MCF 10A (cell line): Measurements from ENCODE around the gene LIX1L. TPM values are rescaled to one million over a fixed set of nuclear protein-coding genes. Genes with fewer than 3 reads are reported as not detected.

Source experiments
- BruUV-seq: library from RNA; stranded (reverse); fragments of 400-500 nt; replicated peaks from 2 replicates; lab custom pipeline; 2021; lab: Mats Ljungman, UMichigan
- CTCF ChIA-PET: fragments of 300-600 bp; sonication (Branson Sonifier 250); formaldehyde crosslinking; extraction: SDS; loops from one replicate; lab custom pipeline; 2021; ENCODE audit warnings: antibody characterized with exemption, inconsistent platforms; lab: Yijun Ruan, JAX
- POLR2A ChIA-PET: fragments of 300-600, 350-650 bp; sonication (Branson Sonifier 250); formaldehyde crosslinking; extraction: SDS; loops from one replicate; lab custom pipeline; 2020; ENCODE audit warnings: antibody characterized with exemption, inconsistent platforms; lab: Yijun Ruan, JAX
- DNase-seq: peaks from one replicate; pipeline ENCODE4 v3.0.0-alpha.2; 2018; ENCODE audit not compliant: unreplicated experiment
- H3K27ac Mint-ChIP-seq: one replicate; pipeline ENCODE4 v1.8.0; 2022; ENCODE audit warnings: mild to moderate bottlenecking, low read depth, mixed read lengths; ENCODE audit not compliant: unreplicated experiment
- H3K27me3 Mint-ChIP-seq: one replicate; pipeline ENCODE4 v1.8.0; 2022; ENCODE audit warnings: mixed read lengths; ENCODE audit not compliant: insufficient read depth, unreplicated experiment
- H3K36me3 Mint-ChIP-seq: one replicate; pipeline ENCODE4 v1.8.0; 2022; ENCODE audit warnings: mild to moderate bottlenecking, moderate library complexity, mixed read lengths; ENCODE audit not compliant: insufficient read depth, unreplicated experiment
- H3K4me1 Mint-ChIP-seq: one replicate; pipeline ENCODE4 v1.8.0; 2022; ENCODE audit warnings: mixed read lengths; ENCODE audit not compliant: insufficient read depth, unreplicated experiment
- H3K4me3 Mint-ChIP-seq: one replicate; pipeline ENCODE4 v1.8.0; 2022; ENCODE audit warnings: mild to moderate bottlenecking, moderate library complexity, mixed read lengths; ENCODE audit not compliant: unreplicated experiment
- H3K9me3 Mint-ChIP-seq: one replicate; pipeline ENCODE4 v1.8.0; 2022; ENCODE audit warnings: mixed read lengths; ENCODE audit not compliant: unreplicated experiment
- CTCF ChIP-seq: fragments of 200-600 bp; IDR thresholded peaks from one replicate; pipeline ENCODE4 v1.8.0; 2022; ENCODE audit warnings: antibody characterized with exemption, mild to moderate bottlenecking; ENCODE audit not compliant: unreplicated experiment
- intact Hi-C: fragments of 100-400 bp; cut with micrococcal nuclease; formaldehyde crosslinking; loops from 2 replicates; pipeline ENCODE4 v1.14.1; 2022
- total RNA-seq: library from RNA; stranded (reverse); gene quantifications from 2 replicates; pipeline ENCODE4 v1.2.3, GENCODE V29; 2022

LIX1L gene
- total RNA-seq, 1 experiment from 2014 or later = 42.1 TPM

- Mint-ChIP-seq H3K4me1 (peaks cover 24% of the 10 kb centered on the region), H3K27me3 (no peaks in the 10 kb centered on the region), H3K9me3 (no peaks in the 10 kb centered on the region), H3K36me3 (peaks cover 35% of the 10 kb centered on the region), H3K27ac (peak overlapping the region; percentile 57), H3K4me3 (no peak overlapping the region)
- ChIA-PET CTCF (interaction anchor here (0.8 to 13.5 kb wide), 6 partner anchors 9 to 100 kb away, joined by 3 to 617 read pairs (median 34); partner anchors contain the start of genes ANKRD35, NUDT17 and PIAS3), POLR2A (interaction anchor here (0.7 to 13.8 kb wide), 7 partner anchors 11 to 49 kb away, joined by 3 to 284 read pairs (median 5); partner anchors contain the start of genes ANKRD35, PEX11B and PIAS3)
- BruUV-seq = no TSS peak
- no peak for TF ChIP-seq CTCF
- intact Hi-C loops = loop anchor here (5.0 kb wide), 1 partner anchor 55 kb away; the partner anchor contains the start of genes ANKRD34A and POLR3GL
- DNase-seq = no peak
Measured at GRCh38 chr1:145906954-145907753, 50.7 kb downstream of the LIX1L start.

GRCh38 chr1:145901312-145902021 is 56.4 kb downstream of the LIX1L start:
- intact Hi-C loops = no loop called here
- ChIA-PET CTCF (interaction anchor here (0.6 to 21.0 kb wide), 3 partner anchors 9 to 101 kb away, joined by 3 to 617 read pairs (median 17); partner anchors contain the start of gene ITGA10), POLR2A (no interaction called here)
- no peaks in the 10 kb centered on the region for H3K9me3 Mint-ChIP-seq
- peaks cover 41% of the 10 kb centered on the region for H3K36me3 Mint-ChIP-seq
- no peak overlapping the region for H3K27ac Mint-ChIP-seq
- no peak overlapping the region for H3K4me3 Mint-ChIP-seq
- no peaks in the 10 kb centered on the region for H3K4me1 Mint-ChIP-seq
- no peak for TF ChIP-seq CTCF
- DNase-seq = no peak
- no TSS peak for BruUV-seq
- no peaks in the 10 kb centered on the region for H3K27me3 Mint-ChIP-seq

- ChIA-PET POLR2A (interaction anchor here (0.7 to 1.2 kb wide), 2 partner anchors 73 to 165 kb away, joined by 3 to 4 read pairs; no protein-coding TSS in a partner anchor), CTCF (interaction anchor here (1.0 to 21.0 kb wide), 2 partner anchors 12 to 53 kb away, joined by 5 to 617 read pairs; partner anchors contain the start of genes ITGA10 and NUDT17)
- DNase-seq = no peak
- Mint-ChIP-seq H3K4me1 (peaks cover under 1% of the 10 kb centered on the region), H3K9me3 (no peaks in the 10 kb centered on the region), H3K27ac (no peak overlapping the region), H3K4me3 (no peak overlapping the region), H3K36me3 (peaks cover 32% of the 10 kb centered on the region), H3K27me3 (no peaks in the 10 kb centered on the region)
- intact Hi-C loops = no loop called here
- no peak for TF ChIP-seq CTCF
- no TSS peak for BruUV-seq
Measured at GRCh38 chr1:145898756-145899155, 59.1 kb downstream of the LIX1L start.

- H3K9me3 Mint-ChIP-seq = no peaks in the 10 kb centered on the region
- BruUV-seq = no TSS peak
- peaks cover 9% of the 10 kb centered on the region for H3K4me1 Mint-ChIP-seq
- no peak for TF ChIP-seq CTCF
- POLR2A ChIA-PET = no interaction called here
- H3K4me3 Mint-ChIP-seq = no peak overlapping the region
- peaks cover 32% of the 10 kb centered on the region for H3K36me3 Mint-ChIP-seq
- DNase-seq = no peak
- no peaks in the 10 kb centered on the region for H3K27me3 Mint-ChIP-seq
- CTCF ChIA-PET = interaction anchor here (1.0 to 21.0 kb wide), 3 partner anchors 13 to 137 kb away, joined by 3 to 617 read pairs (median 5); partner anchors contain the start of genes ITGA10 and NUDT17
- intact Hi-C loops = no loop called here
- peak overlapping the region; percentile 4 for H3K27ac Mint-ChIP-seq
Measured at GRCh38 chr1:145897969-145898368, 59.8 kb downstream of the LIX1L start.
